SHP77 treated with DMSO at 0.1 percent for 48 hours (cell line): ENCODE data around the gene ZBTB40.

Experiments
- DNase-seq: peaks from one replicate; lab custom pipeline; 2025; lab: John Stamatoyannopoulos, UW

ZBTB40 gene

DNA sequence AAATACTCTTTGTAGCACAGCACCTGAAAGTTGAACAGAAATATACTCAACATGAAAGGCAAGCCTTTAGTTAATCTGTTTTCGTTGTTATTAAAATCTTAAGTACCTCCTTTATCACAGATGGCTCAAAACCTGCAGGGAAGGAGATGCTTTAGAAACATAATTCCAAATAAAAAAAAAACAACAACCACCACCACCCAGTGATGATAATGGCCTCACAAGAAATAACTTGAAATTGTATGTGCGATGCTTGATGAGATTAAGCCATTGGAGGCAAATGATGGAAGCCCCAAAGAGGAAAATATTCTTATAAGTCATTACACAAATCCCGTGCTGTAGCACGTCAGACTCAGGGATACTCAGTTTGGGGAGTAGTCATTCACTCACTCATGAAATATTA is 24.9 kb upstream of the ZBTB40 start:
- DNase-seq = no peak

DNA sequence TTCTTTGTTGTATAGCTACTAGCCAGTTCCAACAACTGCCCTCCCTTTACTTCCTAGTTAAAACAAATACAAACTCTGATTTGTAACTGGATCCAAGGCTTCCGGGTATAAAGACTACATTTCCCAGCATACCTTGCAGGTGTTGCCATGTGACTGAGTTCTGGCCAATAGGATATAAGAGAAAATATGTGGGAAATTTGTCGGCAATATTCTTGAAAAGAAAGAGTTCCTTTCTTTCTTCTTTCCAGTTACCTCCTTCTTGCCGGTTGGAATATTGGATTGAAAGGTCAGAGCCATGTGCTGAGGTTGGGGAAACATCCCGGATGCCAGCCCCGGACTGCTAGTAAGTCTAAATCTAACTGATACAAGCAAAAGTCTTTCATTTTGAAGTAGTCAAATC is 23.0 kb upstream of the ZBTB40 start:
- DNase-seq = peak; percentile 34

DNA sequence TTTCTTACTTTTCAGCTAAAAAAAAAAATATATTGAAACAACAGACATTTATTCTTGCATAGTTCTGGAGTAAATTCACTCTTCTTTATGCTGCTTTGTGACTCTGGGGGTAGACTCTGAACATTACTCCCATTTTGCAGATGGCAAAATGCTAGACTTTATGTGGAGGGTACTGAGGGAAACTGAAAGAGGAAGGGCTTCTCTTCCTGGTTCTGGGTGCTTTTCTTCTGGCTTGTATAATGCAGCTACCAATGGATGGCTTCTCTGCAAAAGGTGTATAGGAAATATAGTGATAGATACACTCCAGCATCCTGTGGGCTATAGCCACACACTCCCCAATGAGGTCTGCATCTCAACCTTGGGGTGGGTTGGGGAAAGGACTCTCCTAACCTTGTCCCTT is 19.7 kb upstream of the ZBTB40 start:
- DNase-seq = no peak

DNA sequence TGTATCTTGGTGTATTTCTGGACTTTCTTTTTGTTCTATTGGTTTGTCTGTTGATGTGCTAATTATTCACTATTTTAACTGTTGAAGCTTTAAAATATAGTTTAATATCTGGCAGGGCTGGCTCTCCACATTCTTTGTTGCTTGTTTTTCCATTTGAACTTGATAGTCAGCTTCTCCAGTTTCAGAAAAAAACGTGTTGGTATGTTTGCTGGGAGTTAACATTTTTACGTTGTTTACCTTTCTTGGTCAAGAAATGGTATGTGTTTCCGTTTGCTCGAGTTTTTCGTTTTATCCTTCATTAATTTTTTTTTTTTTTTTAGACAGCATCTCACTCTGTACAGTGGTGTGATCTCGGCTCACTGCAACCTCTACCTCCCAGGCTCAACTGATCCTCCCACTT is 16.9 kb upstream of the ZBTB40 start:
- no peak for DNase-seq

DNA sequence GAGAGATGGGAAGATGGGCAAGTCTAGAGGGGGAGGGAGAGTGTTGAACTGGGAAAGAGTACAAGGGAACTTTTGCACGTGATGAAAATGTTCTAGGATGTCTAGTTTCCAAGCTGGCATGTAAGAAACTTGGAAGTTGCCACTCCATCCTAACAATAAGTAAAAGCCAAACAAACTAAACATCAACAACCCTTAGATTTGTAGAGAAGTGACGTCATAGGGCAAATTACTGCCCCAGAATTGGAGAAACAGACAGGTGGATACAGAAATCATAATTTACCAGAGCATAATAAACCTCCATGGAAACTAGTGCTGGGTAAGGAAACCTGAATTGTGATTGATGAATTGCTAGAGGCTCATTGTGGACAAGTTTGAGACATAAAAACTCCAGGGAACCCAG is 14.7 kb upstream of the ZBTB40 start:
- DNase-seq = no peak

DNA sequence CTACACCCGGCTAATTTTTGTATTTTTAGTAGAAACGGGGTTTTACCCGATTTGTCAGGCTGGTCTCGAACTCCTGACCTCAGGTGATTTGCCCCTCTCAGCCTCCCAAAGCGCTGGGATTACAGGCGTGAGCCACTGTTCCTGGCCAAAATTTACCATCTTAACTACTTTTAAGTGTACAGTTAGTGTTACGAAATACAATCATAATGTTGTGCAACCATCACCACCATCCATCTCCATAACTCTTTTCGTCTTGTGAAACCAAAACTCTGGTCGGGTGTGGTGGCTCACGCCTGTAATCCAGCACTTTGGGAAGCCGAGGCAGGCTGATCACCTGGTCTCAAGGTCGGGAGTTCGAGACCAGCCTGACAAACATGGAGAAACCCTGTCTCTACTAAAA is 14.1 kb upstream of the ZBTB40 start:
- DNase-seq = no peak

DNA sequence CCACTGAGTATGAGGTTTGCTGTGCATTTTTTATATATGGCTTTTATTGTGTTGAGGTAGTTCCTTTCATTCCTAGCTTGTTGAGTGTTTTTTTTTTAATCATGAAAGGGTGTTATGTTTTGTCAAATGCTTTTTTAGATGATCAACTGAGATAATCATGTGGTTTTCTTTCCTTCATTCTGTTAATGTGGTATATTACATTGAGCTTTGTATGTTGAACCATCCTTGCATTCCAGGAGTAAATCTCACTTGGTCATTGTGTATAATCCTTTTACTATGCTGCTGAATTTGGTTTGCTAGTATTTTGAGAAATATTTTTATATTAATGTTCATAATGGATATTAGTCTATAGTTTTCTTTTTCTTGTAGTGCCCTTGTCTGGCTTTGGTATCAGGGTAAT is 11.1 kb upstream of the ZBTB40 start:
- no peak for DNase-seq

DNA sequence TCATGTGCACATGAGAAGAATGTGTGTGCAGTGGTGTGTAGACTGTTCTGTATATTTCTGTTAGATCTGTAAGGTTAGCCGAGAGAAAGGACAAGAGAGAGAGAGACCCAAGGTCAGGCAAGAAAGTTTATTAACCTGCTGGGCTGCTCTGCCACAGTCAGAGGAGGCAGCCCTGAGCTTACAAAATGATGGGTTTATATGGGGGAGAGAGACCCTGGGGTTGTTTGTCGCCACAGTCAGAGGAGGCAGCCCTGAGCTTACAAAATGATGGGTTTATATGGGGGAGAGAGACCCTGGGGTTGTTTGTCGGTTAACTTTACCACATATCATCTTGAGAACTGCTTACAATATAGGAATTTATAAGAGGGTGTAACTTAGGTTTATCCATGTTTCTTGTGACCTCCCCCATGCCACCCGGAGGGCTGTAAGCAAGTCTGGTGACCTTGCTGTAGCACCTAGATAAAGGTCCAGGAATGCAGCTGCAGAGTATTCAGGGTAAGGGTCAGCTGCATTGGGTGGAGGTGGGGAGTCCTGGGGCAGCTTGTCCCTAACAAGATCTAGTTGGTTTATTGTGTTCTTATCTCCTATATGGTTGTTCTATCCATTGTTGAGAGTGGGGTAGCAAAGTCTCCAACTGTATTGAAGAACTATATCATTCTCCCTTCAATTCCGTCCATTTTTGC is 9.3 kb upstream of the ZBTB40 start:
- DNase-seq = no peak

DNA sequence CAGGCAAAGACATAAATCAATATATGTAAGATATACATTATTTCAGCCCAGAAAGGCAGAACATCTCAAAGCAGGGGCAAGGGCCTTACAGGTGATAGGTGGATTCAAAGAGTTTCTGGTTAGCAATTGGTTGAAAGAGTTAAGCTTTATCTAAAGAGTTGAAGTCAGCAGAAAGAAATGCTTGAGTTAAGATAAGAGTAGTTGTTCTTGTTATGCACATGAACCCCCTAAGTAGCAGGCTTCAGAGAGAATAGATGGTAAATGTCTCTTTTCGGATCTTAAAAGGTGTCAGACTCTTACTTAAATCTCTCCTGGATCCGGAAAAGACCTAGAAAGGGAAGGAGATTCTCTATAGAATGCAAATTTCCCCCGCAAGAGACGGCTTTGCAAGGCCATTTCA is 8.3 kb upstream of the ZBTB40 start:
- no peak for DNase-seq

DNA sequence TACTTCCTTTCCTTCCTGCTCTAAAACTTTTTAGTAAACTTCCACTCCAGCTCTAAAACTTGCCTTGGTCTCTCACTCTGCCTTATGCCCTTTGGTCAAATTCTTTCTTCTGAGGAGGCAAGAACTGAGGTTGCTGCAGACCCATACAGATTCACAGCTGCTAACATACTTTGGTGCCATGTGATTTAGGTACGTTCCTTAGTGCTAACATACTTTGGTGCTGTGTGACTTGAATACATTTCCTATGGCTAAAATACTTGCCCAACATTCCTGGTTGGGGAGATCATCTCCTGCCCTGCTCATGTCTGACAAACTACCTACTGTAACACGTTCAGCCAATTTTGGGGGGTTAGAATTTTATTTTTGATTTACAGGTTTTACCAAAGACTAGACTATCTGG is 6.8 kb upstream of the ZBTB40 start:
- DNase-seq = no peak

DNA sequence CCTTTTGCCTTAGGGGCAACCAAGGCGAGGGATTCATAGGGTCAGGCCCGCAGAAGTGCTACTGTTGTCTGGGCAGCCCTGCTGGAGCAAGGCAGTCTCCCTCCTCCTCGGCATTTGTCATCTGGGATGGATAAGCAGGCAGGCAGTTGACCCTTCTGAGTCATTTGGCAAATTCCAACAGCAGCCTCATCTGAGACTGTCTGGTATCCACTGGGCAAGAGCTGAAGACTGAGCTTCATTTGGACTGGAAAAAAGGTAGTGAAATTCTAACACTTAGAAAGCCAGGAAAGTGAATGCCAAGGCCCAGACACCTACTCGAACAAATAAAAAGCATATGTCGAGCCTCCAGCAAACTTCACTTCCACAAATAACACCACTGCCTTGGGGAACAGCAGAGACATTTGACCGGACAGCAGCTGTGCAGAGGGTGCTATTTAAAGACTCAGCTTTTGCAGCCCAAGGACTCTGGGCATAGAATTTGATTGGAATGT is 4.0 kb upstream of the ZBTB40 start:
- peak; percentile 35 for DNase-seq

DNA sequence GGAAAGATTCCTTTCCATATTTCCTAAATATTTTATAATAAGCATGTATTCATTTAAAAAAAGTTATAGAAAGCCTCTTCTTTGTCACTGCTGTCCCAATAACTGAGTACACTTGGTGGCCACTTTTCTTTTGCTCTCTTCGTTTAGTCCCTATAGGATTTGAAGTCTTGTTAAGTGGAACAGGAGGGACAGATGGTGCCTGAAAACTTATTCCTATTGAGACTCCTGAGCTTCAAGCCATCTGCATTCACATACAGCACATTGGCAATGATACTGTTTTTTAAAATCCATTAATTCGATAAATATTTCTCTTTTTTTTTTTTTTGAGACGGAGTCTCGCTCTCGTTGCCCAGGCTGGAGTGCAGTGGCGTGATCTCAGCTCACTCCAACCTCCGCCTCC is 2.0 kb upstream of the ZBTB40 start:
- DNase-seq = no peak

DNA sequence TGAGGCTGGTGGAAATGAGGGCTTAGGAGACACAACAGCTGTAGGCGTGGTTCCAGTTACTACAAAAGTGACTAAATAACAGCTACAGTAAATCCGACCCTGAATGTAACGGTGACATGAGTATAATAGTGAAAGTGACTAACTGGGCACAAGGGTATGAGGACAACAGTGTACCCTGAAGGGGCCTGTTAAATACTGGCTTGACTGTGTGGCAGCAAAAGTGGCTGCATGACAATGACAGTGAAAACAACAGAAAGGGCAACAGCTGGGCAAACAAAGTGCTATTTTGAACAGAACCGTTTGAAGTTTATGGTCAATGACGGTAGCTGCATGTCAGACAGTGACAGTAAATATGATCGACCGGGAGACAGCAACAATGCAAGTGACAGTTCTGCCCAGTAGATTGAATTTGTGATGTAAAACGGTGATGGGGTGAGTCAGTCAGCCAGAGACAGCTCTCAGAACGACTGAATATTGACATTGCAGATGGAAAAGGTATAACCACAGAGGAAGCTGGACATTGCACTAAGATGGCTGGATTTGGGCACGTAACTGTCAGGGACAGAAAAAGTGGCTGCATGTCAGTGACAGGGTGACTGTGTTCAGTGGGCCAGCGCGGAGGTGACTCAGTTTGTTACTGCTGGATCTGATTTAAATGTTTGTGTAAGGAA is 1.2 kb upstream of the ZBTB40 start:
- DNase-seq = peak; percentile 99

DNA sequence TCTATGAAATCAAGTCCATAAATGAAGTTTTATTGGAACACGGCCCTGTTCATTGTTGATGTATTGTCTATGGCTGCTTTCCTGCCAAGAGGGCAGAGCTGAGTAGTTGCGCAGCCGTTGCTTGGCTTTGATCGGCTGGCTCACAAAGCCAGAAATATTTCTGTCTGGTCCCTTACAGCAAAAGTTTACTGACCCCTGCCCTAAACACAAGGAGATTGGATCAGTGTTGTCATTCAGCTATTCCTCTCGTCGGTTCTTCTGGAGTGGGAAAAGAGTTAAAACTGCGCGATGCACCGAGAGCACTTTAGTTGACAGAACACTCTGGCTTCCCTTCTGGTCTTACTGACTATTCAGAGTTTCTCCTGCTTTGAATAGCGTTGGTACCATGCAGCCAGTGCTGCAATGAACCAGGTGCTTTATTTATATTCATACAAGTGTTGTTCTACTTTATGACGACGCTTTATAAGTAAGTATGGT is 868 bp downstream of the ZBTB40 start:
- no peak for DNase-seq

DNA sequence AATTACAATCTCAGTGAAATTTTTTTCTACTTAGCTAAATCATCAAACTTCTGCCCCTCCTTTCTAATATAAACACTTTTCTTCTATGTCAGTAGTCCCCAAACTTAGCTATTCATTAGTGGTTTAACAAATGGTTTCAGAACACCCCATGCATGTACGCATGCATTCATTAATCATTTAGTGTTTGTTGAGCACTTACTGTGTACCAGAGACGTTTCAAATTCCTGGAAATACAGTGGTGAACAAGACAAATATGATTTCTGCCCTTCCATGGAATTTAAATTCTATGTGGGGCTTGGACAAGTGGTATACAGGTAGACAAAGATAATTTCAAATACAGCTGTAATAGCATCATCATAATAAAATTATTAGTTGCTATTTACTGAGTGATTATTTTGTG is 1.5 kb downstream of the ZBTB40 start:
- no peak for DNase-seq

DNA sequence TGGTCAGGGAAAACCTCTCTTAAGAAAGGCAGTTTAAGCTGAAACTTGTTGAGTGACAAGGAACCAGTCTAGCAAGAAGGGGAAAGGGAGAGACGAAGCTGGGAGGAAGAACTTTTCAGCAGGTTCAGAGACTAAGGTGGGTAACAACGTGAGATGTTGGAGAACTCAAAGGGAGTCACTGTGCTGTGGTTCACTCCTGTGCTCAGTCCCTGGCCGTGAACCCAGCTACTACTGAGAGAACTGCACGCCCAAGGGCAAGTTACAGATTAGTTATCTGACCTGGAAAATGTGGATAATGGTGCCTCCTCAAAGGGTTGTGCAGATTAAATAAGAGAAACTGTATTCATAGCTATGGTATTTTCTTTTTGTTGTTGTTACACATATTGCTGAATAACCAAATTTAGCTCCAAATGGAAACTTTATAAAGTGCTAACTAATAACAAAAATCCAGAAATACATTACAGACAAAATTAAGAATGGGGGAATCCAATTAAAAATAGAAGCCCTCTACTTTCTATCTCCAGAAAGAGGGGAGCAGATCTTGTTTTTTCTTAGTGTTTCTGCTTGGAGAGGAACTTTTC is 2.9 kb downstream of the ZBTB40 start:
- DNase-seq = no peak

DNA sequence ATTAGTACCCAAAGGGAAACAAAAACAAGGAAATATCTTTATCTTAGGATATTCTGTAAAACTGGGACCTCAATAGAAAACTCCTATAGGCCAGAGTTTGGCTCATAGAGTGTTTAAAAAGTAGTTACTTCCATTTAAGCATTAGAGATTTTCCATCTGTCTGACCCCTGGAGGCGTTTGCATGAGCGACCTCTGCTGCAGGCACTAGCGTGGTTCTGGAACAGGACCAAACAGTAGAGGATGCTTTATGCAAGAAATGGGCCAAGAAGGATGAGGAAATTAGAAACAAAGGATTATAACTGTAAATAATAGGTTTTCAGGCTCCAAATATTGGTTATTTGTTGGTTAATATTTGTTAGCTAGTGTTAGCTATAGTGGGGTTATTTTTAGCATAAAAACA is 5.7 kb downstream of the ZBTB40 start:
- no peak for DNase-seq

DNA sequence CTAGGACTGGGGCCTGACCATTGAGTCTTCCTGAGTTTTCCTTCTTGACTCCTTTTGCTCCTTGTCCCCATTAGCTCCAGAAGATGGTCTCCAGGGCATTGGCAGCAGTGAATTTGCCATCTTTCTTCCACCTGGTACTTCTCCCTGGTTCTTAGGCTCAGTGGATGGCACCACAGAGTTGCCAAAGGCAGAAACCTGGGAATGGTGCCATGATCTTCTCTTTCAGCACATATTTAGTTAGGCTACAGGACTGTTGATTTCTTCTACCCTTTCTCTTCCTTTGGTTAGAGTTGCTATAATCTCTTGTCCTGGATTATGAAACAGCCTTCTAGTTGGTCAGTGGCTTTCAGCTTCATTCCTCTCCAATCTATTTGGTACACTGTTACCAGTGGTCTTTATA is 6.2 kb downstream of the ZBTB40 start:
- DNase-seq = no peak

DNA sequence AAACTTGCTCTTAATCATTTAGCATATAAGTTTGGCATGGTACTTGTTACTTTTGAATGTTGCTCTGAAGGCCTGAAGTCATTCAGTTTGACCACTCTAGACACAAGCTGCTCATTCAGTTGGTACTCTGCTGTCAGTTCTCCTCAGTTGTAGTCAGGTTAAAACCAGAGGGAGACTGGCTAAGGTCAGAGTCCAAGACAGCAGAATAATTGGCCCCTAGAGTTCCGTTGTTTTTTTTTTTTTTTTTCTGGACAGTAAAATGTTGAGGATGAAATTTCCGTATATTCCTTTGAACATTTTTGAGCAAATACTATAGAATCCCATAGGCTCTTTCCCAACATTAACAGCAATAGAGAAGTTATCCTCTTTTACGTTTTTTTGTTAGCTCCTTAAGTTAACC is 9.4 kb downstream of the ZBTB40 start:
- no peak for DNase-seq

DNA sequence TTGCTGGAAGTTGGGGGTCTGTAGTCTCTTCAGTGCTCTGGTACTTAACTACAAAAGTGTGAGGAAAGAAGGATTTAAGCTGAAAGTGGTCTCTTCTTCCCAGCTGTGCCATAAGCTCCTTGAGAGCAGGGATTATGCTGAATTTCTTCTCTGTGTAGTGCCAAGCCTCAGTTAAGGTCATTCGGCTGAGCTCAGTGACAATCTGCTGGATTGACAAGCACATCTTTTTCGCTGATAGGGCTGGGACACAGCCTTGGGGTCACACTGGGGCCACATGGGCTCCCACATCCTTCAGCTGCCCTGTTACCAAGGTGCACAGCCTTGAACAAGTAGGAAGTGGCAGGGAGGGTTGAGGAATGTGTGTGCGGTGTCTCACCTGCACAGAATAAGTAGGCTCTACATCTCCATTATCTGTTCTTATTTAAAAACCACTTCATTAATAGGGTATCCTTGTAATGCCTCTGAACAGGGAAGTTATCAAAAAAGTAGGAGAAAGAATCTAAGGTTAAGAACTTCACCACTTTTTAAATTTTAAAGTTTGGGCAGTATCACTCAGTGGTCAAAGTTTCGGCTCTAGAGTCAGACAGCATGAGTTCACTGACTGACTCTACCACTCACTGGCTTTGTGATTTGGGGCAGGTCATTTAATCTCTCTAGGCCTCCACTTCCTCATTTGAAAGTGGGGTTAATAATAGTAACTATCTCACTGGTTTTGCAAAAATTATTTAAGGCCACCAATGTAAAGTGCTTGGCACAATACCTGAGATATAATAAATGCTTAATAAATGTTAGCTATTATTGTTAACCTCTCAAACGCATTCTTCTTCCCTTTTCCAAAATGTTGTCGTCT is 10.3 kb downstream of the ZBTB40 start:
- no peak for DNase-seq

DNA sequence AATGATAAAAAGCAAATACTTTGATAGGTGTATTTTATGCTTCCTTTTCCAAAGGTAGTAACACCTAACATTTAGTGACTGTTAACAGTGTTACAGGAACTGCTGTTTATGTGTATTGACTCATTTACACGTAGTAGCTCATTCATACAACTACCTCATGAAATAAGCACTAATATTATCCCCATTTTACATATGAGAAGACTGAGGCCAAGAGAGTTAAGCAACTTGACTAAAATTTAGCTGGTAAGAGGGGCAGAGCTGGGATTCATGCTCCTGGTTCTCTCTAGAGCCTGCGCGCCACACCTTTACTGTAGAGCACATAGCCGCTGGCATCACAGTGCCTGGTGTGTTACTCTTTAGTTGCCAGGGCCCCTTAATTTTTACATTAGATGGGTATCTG is 11.3 kb downstream of the ZBTB40 start:
- no peak for DNase-seq

DNA sequence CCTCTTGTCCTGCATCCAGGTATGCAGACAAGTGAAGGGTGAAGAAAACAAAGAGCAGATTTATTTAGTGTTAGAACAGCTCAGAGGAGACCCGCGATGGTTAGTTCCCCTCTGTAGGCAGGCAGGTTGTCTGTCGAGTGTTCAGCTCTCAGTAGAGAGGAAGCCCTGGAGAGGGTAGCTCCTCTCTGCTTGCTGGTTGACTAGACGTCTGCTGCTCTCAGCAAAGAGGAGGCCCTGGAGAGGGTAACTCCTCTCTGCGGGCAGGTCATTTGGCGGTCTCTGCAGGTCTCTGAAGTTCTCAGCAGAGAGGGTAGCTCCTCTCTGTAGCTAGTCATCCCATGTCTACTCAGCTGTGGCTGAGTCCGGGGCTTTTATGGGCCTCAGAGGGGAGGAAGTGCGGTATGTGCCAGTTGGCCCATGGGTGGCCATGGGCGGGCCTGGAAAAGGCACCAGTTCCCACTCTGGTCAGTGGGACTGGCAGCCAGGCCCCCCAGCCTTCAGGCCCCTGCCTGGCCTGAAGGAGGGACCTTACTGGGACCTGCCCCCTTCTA is 13.4 kb downstream of the ZBTB40 start:
- no peak for DNase-seq
